C1 segment of cervical spinal cord (tissue), 14 donors: Measurements from ENCODE around the gene EDIL3.
"Not testable (repeated sequence)": the region's sequence is repeated elsewhere in the genome, so short reads cannot be mapped to it uniquely, and the experiment has no call there.

Experiments used
- DNase-seq, 14 donors: peaks; one replicate each; lab custom pipeline; 2025; lab: John Stamatoyannopoulos, UW

Gene EDIL3

GRCh38 chr5:84301535-84301934 lies 83.1 kb downstream of the EDIL3 start:
- no peak for DNase-seq

DNA sequence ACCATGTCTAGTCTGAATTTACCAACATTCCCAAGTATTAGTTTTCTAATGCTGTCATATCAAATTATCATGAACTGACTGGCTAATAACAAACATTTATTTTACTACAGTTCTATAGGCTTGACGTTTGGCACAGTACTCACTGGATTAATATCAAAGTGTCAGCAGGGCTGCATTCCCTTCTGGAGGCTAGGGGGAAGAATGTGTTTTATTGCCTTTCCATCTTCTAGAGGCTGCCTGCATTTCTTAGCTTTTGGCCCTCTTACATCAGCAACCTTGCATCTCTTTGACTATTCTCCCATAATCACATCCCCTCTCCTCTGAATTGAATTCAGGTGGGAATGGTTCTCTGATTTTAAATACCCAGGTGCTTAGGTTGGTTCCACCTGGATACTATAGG lies 84.7 kb downstream of the EDIL3 start:
- DNase-seq = no peak

GRCh38 chr5:84298628-84299027 lies 86.1 kb downstream of the EDIL3 start:
- no peak for DNase-seq

GRCh38 chr5:84297641-84298040 lies 87.0 kb downstream of the EDIL3 start:
- not testable (repeated sequence) for DNase-seq

- no peak for DNase-seq
These were observed 91.7 kb downstream of the EDIL3 start for GRCh38 chr5:84292788-84293653.

- peak in 1 of 14 donors; percentile 3 for DNase-seq
These were observed 92.6 kb downstream of the EDIL3 start for GRCh38 chr5:84292000-84292642.

DNA sequence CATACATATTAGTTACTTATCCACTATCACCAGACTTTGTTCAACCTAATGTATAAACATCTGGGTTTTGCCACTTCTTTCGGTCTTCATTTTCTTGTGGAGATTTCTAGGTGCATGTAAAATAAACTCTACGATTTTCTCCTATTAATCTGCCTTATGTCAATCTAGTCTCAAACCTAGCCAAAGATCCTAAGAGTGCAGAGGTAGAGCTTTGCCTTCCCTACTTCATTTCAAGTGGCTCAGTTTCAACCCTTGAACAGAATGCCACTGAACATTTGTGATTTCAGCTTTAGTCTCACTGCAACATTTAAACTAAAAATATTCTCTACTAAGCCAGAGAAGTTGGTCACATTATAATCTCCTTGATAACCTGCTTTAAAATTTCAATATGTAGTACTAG lies 94.0 kb downstream of the EDIL3 start:
- DNase-seq = no peak

- DNase-seq = peak in 2 of 14 donors; percentile 15 to 23
These were observed 94.5 kb downstream of the EDIL3 start for GRCh38 chr5:84290161-84290560.

GRCh38 chr5:84287951-84288350 lies 96.7 kb downstream of the EDIL3 start:
- no peak for DNase-seq

DNA sequence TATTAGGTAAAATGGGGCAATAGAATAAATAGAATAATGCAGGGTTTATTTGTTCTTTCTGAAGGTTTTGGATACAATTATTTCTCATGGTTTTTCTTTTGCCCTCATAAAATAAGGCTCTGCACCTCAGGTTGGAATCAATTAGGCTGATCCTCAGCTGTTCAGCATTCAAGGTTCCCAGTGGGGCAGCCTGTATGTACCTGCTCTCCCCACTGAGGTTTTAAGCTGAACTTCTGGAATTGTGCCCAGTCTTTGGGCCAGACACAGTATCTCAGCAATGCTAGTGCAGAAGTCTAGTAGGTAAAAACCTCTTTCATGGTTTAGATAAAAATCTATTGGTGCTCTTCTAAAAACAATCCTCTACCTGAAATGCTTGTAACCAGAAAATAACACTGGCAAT lies 98.0 kb downstream of the EDIL3 start:
- DNase-seq = peak in 1 of 14 donors; percentile 40

- no peak for DNase-seq
These were observed 98.7 kb downstream of the EDIL3 start for GRCh38 chr5:84285641-84286637.

DNA sequence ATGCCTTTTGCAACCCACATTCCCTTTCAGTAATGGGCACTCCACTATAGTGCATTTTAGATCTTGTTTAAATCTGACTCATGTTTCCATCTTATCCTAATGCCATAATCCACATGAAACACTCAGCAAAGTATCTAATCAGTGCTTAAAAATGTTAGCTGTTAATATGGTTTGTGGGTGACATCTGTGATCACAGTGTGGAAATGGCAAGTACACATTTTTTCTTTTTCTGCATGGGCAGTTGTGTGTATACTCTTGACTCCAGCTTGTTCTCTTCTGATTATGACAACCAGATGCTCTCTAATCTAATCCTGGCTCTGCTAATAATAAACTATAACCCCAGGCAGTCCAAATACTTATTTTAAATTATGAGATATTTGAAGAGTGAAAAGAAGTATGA lies 103.3 kb downstream of the EDIL3 start:
- no peak for DNase-seq

- DNase-seq = no peak
These were observed 105.4 kb downstream of the EDIL3 start for GRCh38 chr5:84279234-84279633.

- DNase-seq = no peak
These were observed 109.1 kb downstream of the EDIL3 start for GRCh38 chr5:84275609-84276008.

GRCh38 chr5:84274585-84275468 lies 109.9 kb downstream of the EDIL3 start:
- peak in 1 of 14 donors; percentile 11 for DNase-seq

GRCh38 chr5:84273517-84273883 lies 111.2 kb downstream of the EDIL3 start:
- DNase-seq = no peak

GRCh38 chr5:84272771-84273516 lies 111.7 kb downstream of the EDIL3 start:
- no peak for DNase-seq

DNA sequence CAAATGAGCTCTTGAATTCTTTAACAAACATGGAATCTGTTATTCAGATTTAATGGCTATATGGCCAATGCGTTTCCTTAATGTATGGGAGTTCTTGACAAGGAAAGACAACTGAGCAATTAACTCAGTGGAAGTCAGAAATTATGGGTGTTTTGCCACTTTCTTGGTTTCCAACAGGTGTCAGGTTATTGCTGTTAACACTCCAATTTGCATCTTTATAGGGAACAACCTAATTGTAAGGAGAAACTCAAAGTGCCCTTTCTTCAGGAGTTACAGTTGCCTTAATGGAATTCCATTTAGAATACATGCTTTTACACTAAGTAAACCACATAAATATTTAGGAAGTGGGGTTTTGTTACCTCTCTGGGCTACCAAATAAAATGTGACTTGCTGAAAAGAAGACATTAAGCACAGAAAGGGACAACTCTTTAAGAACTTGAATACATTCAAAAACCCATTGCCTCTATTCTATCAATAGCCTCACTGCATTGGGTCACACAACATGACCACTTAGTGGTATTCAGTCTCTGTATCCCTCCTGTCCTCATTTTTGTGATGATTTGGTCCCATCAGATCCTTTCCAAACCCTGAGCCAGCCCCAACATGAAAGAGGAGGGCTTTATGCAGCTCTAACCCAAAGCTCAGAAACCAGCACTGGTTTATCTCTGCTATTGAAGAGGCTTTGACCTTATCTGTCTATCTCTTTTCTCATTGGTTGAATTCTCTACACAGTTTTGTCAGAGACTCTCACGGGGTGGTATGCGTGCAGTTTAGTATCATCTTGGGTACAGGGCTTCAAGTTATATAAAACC lies 118.7 kb downstream of the EDIL3 start:
- no peak for DNase-seq

DNA sequence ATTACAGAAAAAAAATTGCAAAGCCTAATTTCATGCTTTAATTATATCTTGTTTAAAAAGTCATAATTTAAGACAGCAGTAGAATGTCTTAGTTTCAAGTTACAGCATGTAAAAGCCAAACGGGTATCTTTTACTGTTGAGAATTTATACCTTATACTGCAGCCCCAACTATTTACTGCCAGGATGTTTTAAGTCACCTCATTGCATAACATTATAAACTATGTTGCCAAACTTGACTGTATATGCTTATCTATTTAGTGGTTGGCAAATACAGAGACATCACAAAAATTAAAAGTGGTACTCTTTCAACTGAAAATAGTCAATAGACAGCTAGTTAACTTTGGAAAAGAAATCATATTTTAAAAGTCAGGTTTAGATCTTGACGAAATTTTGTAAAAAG lies 119.5 kb downstream of the EDIL3 start:
- DNase-seq = no peak
